ENCODE measurements around the gene FLII.

GRCh38 chr17:18250708-18251107, 7.8 kb downstream of the FLII start:
- TF ChIP-seq EP300 (IDR thresholded peaks at IDR 0.05; ENCODE audit: borderline replicate concordance in 1 of 2, low read depth in 1 of 2, low read length in 1 of 2) = no peak
- no peak for TF ChIP-seq TCF12 (IDR thresholded peaks at IDR 0.05)
- TF ChIP-seq CTCF (IDR thresholded peaks at IDR 0.05) = no peak
- TF ChIP-seq USF1 (IDR thresholded peaks at IDR 0.05; ENCODE audit: borderline replicate concordance, low read depth) = no peak

Data from SK-N-SH (cell line).